ENCODE results near the gene IGFALS. TPM values are rescaled to one million over a fixed set of nuclear protein-coding genes. Genes with fewer than 3 reads are reported as not detected.

The IGFALS gene
- total RNA-seq, 4 donors from 2014 or later: 0.47 to 1.1 (median 0.67) TPM; not detected in 1

DNA sequence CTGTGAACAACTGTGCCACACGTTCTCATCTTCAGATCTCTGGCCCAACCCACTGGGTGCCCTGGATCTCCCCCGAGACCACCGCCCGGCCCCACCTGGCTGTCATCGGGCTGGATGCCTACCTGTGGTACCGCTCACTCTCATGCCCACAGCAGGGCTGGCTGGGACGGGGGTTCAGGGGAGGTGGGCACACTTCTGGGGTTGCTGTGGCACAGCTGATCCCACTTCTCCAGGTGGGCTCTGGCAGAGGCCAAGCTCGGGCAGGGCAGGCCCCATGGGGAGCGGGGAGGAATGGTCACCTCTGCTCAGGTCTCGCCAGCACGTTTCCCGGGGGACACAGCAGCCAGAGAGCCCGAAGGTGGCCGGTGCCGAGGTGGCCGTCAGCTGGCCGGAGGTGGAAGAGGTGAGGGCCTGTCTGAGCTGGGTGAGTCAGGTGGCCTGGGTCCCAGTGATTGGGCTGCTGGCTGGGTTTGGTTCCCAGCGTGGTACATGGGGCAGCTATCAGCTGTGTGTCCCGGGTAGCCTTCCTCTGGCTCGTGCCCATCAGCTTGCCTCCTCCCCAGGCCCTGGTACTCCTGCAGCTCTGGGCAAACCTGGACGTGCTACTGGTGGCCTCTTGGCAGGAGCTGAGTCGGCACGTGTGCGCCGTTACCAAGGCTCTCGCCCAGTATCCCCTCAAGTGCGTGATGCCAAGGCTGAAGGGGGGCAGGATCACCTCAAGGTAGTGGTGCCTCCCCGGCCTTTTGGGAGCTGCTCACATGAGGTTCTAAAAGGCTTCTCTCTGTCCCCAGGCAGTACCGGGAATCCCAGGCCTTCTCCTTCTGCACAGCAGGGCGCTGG is 18.3 kb downstream of the IGFALS start:
- H3K4me1 ChIP-seq: peaks cover 0 to 63% (median 21%) of the 10 kb centered on the region in 3 donors
- no peak overlapping the region for H3K4me3 ChIP-seq
- no peaks in the 10 kb centered on the region for H3K27me3 ChIP-seq
- no peaks in the 10 kb centered on the region for H3K9me3 ChIP-seq
- WGBS, 2 donors (ENCODE audit: low coverage in 1 of 2): 80% methylated on average over 1 of the region's 30 CpGs; no CpG with 5 or more reads in 1 of the 2 donors
- H3K36me3 ChIP-seq: peaks cover 0 to 55% of the 10 kb centered on the region in 2 donors
- peak overlapping the region in 3 of 4 donors; percentile 96 to 99 (median 98) for H3K27ac ChIP-seq
- TF ChIP-seq POLR2AphosphoS5 (IDR thresholded peaks at IDR 0.05): no peak
- no peak for TF ChIP-seq EP300 (IDR thresholded peaks at IDR 0.05)
- no peak for TF ChIP-seq CTCF (IDR thresholded peaks at IDR 0.05)
- no peak for TF ChIP-seq POLR2A (IDR thresholded peaks at IDR 0.05)
- ATAC-seq: no peak

DNA sequence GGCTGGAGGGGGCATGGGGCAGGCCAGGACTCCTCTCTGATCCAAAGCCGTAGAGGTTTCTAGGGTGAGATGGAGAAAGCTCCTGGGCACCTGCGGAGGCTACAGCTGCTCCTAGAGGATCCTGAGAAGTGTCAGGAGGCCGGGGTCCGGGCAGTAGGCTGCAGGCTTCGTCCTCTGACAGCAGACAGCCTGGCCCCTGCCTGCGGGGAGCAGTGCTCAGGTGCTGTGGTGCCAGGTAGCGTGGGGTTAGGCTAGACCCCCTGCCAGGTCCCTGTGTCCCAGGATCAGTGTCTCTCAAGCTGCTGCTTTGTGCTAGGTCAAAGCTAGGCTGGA is 19.1 kb downstream of the IGFALS start:
- peak overlapping the region in 1 of 2 donors; percentile 84 for H3K4me3 ChIP-seq
- peak overlapping the region in 3 of 4 donors; percentile 96 to 99 (median 98) for H3K27ac ChIP-seq
- TF ChIP-seq CTCF (IDR thresholded peaks at IDR 0.05): no peak
- ATAC-seq: no peak
- no CpG with 5 or more reads among the region's 7 CpGs for WGBS, 2 donors (ENCODE audit: low coverage in 1 of 2)
- no peaks in the 10 kb centered on the region for H3K27me3 ChIP-seq
- no peaks in the 10 kb centered on the region for H3K9me3 ChIP-seq
- peaks cover 0 to 53% of the 10 kb centered on the region in 2 donors for H3K36me3 ChIP-seq
- peaks cover 0 to 63% (median 27%) of the 10 kb centered on the region in 3 donors for H3K4me1 ChIP-seq

DNA sequence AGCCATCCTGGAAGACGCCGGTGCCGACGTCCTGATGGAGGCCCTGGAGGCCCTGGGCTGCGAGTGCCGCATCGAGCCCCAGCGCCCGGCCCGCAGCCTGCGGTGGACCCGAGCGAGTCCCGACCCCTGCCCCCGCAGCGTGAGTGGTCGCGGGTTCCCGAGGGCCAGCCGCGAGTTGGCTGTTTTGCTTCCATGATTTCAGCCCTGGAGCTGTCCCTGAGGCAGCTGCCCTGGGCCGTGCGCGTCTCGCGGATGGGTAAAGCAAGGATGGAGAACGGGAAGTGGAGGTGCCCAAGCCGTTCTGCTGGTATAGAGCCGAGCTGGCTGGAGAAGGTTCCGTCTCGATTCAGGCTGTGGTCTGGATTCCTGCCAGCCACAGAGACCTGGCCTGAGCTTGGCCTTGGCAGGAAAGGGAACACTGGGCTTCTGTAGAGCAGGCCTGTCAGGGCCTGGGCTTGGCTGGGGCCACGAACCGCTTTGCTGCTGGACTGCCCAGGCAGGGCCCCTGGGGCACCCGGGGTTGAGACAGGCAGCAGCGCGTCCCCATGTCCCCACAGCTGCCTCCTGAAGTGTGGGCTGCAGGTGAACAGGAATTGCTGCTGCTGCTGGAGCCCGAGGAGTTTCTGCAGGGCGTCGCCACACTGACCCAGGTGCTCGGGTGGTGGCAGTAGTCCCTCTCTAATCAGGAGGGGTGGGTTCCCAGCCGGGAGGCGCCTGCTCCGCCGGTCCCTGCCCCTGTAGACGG is 19.6 kb downstream of the IGFALS start:
- no CpG with 5 or more reads among the region's 45 CpGs for WGBS, 2 donors (ENCODE audit: low coverage in 1 of 2)
- Histone ChIP-seq H3K27ac (peak overlapping the region; percentile 48 to 99 (median 97)), H3K36me3 (peaks cover 0 to 53% of the 10 kb centered on the region in 2 donors), H3K9me3 (no peaks in the 10 kb centered on the region), H3K4me1 (peaks cover 0 to 63% (median 27%) of the 10 kb centered on the region in 3 donors), H3K27me3 (no peaks in the 10 kb centered on the region), H3K4me3 (peak overlapping the region; percentile 71 to 84)
- no peak for TF ChIP-seq EP300 (IDR thresholded peaks at IDR 0.05)
- no peak for TF ChIP-seq POLR2A (IDR thresholded peaks at IDR 0.05)
- no peak for TF ChIP-seq POLR2AphosphoS5 (IDR thresholded peaks at IDR 0.05)
- TF ChIP-seq CTCF (IDR thresholded peaks at IDR 0.05): no peak
- peak; percentile 0 for ATAC-seq

DNA sequence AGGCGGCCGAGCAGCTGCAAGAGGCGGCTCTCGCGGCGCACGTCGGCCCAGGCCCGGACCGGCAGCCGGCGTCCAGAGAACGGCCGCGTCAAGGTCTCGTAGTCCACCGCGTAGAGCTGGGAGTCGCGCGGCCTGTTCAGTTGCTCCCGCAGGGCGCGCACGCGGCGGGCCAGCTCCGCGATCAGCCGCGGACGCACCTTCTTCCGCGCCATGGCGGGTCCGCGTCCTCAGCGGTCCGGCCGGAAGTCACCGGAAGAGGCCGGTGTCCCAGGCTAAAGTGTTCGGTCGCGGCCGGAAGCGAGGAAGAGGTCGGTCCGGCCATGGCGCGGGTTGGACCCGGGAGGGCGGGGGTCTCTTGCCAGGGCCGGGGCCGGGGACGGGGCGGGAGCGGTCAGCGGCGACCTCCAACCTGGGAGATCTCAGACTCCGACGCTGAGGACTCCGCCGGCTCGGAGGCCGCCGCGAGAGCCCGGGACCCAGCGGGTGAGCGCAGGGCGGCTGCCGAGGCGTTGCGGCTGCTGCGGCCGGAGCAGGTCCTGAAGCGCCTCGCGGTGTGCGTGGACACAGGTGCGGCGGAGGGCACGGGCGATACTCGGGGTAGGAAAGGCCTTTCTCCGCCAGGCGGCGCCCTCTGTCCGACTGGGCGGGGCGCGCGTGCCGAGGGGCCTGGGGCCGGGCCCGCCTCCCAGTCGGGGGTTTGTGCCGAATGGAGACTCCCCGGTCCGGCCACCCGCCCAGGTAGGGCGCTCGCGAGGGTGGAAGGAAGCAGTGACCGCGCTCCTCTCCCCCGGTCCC is 20.4 kb downstream of the IGFALS start, which contains the start of gene MRPS34:
Gene MRPS34 (minus strand): TSS at position 227 of the 795 bp plus-strand sequence. CDS start 15 bp downstream, at position 212.
- H3K9me3 ChIP-seq: no peaks in the 10 kb centered on the region
- H3K27me3 ChIP-seq: no peaks in the 10 kb centered on the region
- H3K4me1 ChIP-seq: peaks cover 0 to 66% (median 27%) of the 10 kb centered on the region in 3 donors
- TF ChIP-seq POLR2AphosphoS5 (IDR thresholded peaks at IDR 0.05): peak; percentile 86
- peak; percentile 59 to 65 for TF ChIP-seq POLR2A (IDR thresholded peaks at IDR 0.05)
- TF ChIP-seq CTCF (IDR thresholded peaks at IDR 0.05): peak in 3 of 4 experiments; percentile 71 to 88 (median 77)
- no peak for TF ChIP-seq EP300 (IDR thresholded peaks at IDR 0.05)
- WGBS, 2 donors (ENCODE audit: low coverage in 1 of 2): no CpG with 5 or more reads among the region's 108 CpGs
- peak within 1 kb of the TSS; percentile 48 to 99 (median 97) for H3K27ac ChIP-seq
- peaks cover 0 to 53% of the 10 kb centered on the region in 2 donors for H3K36me3 ChIP-seq
- peak; percentile 63 for ATAC-seq
- H3K4me3 ChIP-seq: peak within 1 kb of the TSS; percentile 71 to 84

Measured in gastroesophageal sphincter (tissue), 4 donors.